ENCODE data around the gene NUDT19. TPM values are rescaled to one million over a fixed set of nuclear protein-coding genes. Genes with fewer than 3 reads are reported as not detected.
"Not testable (repeated sequence)": the region's sequence is repeated elsewhere in the genome, so short reads cannot be mapped to it uniquely, and the experiment has no call there.

Gene NUDT19
- total RNA-seq, 4 donors from 2014 or later, result 5.4 to 13.3 (median 9.0) TPM

DNA sequence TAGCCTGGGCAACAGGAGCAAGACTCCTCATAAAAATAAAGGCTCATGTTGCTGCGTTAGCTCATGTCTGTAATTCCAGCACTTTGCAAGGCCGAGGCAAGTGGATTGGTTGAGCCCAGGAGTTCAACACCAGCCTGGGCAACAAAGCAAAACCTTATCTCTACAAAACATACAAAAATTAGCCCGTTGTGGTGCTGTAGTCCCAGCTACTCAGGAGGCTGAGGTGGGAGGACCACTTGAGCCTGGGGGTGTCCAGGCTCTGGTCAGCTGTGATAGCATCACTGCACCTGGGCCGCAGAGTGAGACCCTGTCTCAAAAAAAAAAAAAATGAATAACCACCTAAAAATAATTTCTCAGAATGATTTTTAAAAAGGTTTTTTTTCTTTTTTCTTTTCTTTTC lies 3.9 kb upstream of the NUDT19 start:
- intact Hi-C loops (cut with DNase I), result no loop called here
- H3K36me3 ChIP-seq, result peaks cover 0 to 4% (median 0%) of the 10 kb centered on the region in 4 donors
- TF ChIP-seq EP300 (IDR thresholded peaks at IDR 0.05) (no peak), POLR2A (IDR thresholded peaks at IDR 0.05; ENCODE audit: low read depth) (no peak), POLR2AphosphoS5 (IDR thresholded peaks at IDR 0.05) (no peak)
- WGBS, result 97% methylated on average over 2 of the region's 4 CpGs
- DNase-seq (ENCODE audit: extremely low spot score), result no peak
- no peaks in the 10 kb centered on the region for H3K27me3 ChIP-seq
- no peak overlapping the region for H3K27ac ChIP-seq (replicated peaks in 1 of 4)
- H3K4me1 ChIP-seq, result peaks cover 5 to 18% (median 16%) of the 10 kb centered on the region in 4 donors
- no peak overlapping the region for H3K4me3 ChIP-seq
- H3K9me3 ChIP-seq, result no peaks in the 10 kb centered on the region

DNA sequence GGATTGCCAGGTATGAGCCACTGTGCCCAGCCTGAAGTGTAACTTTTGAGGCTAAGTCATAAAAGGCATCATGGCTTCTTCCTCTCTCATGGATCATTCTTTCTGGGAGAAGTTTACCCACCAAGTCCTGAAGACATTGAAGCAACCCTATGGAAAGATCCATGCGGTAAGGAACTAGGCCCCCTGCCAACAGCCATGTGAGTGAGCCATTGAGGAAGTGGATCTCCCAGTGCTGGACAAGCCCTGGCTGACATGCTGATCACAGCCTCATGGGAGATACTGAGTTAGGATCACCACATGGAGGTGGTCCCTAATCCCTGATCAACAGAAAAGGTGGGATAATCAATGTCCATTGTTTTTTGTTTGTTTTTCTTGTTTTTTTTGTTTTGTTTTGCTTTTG lies 3.3 kb upstream of the NUDT19 start:
- intact Hi-C loops (cut with DNase I), result no loop called here
- peaks cover 0 to 4% (median 0%) of the 10 kb centered on the region in 4 donors for H3K36me3 ChIP-seq
- H3K4me3 ChIP-seq, result no peak overlapping the region
- TF ChIP-seq POLR2A (IDR thresholded peaks at IDR 0.05; ENCODE audit: low read depth), result no peak
- TF ChIP-seq POLR2AphosphoS5 (IDR thresholded peaks at IDR 0.05), result no peak
- TF ChIP-seq EP300 (IDR thresholded peaks at IDR 0.05), result no peak
- TF ChIP-seq, protein P1, sequence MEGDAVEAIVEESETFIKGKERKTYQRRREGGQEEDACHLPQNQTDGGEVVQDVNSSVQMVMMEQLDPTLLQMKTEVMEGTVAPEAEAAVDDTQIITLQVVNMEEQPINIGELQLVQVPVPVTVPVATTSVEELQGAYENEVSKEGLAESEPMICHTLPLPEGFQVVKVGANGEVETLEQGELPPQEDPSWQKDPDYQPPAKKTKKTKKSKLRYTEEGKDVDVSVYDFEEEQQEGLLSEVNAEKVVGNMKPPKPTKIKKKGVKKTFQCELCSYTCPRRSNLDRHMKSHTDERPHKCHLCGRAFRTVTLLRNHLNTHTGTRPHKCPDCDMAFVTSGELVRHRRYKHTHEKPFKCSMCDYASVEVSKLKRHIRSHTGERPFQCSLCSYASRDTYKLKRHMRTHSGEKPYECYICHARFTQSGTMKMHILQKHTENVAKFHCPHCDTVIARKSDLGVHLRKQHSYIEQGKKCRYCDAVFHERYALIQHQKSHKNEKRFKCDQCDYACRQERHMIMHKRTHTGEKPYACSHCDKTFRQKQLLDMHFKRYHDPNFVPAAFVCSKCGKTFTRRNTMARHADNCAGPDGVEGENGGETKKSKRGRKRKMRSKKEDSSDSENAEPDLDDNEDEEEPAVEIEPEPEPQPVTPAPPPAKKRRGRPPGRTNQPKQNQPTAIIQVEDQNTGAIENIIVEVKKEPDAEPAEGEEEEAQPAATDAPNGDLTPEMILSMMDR (IDR thresholded peaks at IDR 0.05), result no peak
- no peaks in the 10 kb centered on the region for H3K27me3 ChIP-seq
- H3K27ac ChIP-seq (replicated peaks in 1 of 4), result no peak overlapping the region
- H3K9me3 ChIP-seq, result no peaks in the 10 kb centered on the region
- peaks cover 12 to 24% (median 22%) of the 10 kb centered on the region in 4 donors for H3K4me1 ChIP-seq
- WGBS, result 73% methylated on average over 1 of the region's 1 CpG
- no peak for DNase-seq (ENCODE audit: extremely low spot score)

- intact Hi-C loops (cut with DNase I), result no loop called here
- H3K4me1 ChIP-seq, result peaks cover 33 to 60% (median 56%) of the 10 kb centered on the region in 4 donors
- no peaks in the 10 kb centered on the region for H3K9me3 ChIP-seq
- H3K27ac ChIP-seq (replicated peaks in 1 of 4), result peak overlapping the region; percentile 79 to 93 (median 86)
- 0% methylated on average over 2 of the region's 93 CpGs for WGBS
- peak overlapping the region; percentile 72 to 90 (median 88) for H3K4me3 ChIP-seq
- H3K36me3 ChIP-seq, result peaks cover 0 to 6% (median 0%) of the 10 kb centered on the region in 4 donors
- TF ChIP-seq EP300 (IDR thresholded peaks at IDR 0.05), result no peak
- TF ChIP-seq POLR2AphosphoS5 (IDR thresholded peaks at IDR 0.05), result peak in 1 of 2 donors; percentile 50
- no peaks in the 10 kb centered on the region for H3K27me3 ChIP-seq
- no peak for DNase-seq (ENCODE audit: extremely low spot score)
Measured at GRCh38 chr19:32691952-32692726, 518 bp downstream of the NUDT19 start.

- no peaks in the 10 kb centered on the region for H3K27me3 ChIP-seq
- H3K27ac ChIP-seq (replicated peaks in 1 of 4), result peak overlapping the region; percentile 79 to 93 (median 86)
- H3K4me1 ChIP-seq, result peaks cover 33 to 61% (median 56%) of the 10 kb centered on the region in 4 donors
- WGBS, result 58% methylated on average over 3 of the region's 7 CpGs
- H3K36me3 ChIP-seq, result peaks cover 0 to 6% (median 0%) of the 10 kb centered on the region in 4 donors
- no peak for TF ChIP-seq EP300 (IDR thresholded peaks at IDR 0.05)
- TF ChIP-seq POLR2AphosphoS5 (IDR thresholded peaks at IDR 0.05), result no peak
- no peak for TF ChIP-seq POLR2A (IDR thresholded peaks at IDR 0.05; ENCODE audit: low read depth)
- TF ChIP-seq, protein P1 (IDR thresholded peaks at IDR 0.05), result no peak
- intact Hi-C loops (cut with DNase I), result no loop called here
- H3K9me3 ChIP-seq, result no peaks in the 10 kb centered on the region
- DNase-seq (ENCODE audit: extremely low spot score), result no peak
- H3K4me3 ChIP-seq, result peak overlapping the region; percentile 72 to 90 (median 88)
Measured at GRCh38 chr19:32692727-32693061, 1.1 kb downstream of the NUDT19 start.

DNA sequence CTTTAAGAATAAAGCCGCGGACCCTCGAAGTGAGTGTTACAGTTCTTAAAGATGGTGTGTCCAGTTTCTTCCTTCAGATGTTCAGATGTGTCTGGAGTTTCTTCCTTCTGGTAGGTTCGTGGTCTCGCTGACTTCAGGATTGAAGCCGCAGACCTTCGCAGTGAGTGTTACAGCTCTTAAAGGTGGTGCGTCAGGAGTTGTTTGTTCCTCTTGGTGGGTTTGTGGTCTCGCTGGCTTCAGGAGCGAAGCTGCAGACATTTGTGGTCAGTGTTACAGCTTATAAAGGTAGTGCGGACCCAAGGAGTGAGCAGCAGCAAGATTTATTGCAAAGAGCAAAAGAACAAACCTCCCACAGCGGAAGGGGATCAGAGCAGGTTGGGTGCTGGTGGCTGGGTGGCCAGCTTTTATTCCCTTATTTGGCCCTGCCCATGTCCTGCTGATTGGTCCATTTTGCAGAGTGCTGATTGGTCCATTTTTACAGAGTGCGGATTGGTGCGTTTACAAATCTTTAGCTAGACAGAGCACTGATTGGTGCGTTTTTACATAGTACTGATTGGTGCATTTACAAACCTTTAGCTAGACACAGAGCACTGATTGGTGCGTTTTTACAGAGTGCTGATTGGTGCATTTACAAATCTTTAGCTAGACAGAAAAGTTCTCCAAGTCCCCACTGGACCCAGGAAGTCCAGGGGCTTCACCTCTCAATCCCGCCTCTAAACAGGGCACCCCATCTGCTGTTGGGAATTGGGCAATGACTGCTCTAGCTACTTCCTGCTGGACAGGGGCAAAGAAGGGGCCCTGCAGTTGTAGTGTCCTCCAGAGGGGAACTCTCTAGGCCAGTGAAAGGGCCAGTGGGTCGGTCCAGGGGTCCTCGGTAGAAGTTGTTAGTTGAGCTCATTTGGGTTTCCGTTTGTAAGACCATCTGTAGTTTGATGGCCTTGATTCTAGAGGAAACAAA lies 1.8 kb downstream of the NUDT19 start:
- WGBS, result 89% methylated on average over 17 of the region's 20 CpGs

DNA sequence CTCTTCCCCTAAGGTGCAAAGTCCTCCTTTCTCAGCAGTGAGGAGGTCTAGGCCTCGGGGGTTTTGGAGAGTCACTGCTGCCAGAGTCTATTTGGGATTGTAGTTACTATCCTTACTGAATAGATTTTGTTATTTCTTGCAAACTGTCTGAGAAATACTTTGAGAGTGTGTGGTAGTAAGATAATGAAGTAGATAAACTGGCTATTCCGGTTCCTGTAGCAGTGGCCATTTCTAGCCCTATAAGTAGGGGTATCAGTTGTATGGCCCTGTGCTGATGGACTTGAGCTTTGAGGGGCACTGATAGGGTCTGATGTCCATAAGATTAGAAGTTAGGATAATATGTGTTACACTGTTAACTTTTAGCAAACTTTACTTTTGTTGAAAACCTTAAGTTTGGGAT lies 2.7 kb downstream of the NUDT19 start:
- H3K27me3 ChIP-seq; H3K9me3 ChIP-seq; DNase-seq (ENCODE audit: extremely low spot score); H3K27ac ChIP-seq (replicated peaks in 1 of 4); intact Hi-C loops (cut with DNase I): not testable (repeated sequence)
- H3K36me3 ChIP-seq, result peaks cover 3 to 14% (median 11%) of the 10 kb centered on the region in 4 donors
- H3K4me1 ChIP-seq, result peaks cover 33 to 61% (median 56%) of the 10 kb centered on the region in 4 donors
- H3K4me3 ChIP-seq, result peak overlapping the region in 1 of 4 donors; percentile 89
- 91% methylated on average over 2 of the region's 2 CpGs for WGBS

More for the DNA sequence above, 1.8 kb downstream of the NUDT19 start:
- DNase-seq (ENCODE audit: extremely low spot score); H3K36me3 ChIP-seq; intact Hi-C loops (cut with DNase I); H3K9me3 ChIP-seq; H3K27ac ChIP-seq (replicated peaks in 1 of 4); H3K27me3 ChIP-seq: not testable (repeated sequence)
- peak overlapping the region; percentile 72 to 90 (median 88) for H3K4me3 ChIP-seq
- peaks cover 33 to 61% (median 56%) of the 10 kb centered on the region in 4 donors for H3K4me1 ChIP-seq

DNA sequence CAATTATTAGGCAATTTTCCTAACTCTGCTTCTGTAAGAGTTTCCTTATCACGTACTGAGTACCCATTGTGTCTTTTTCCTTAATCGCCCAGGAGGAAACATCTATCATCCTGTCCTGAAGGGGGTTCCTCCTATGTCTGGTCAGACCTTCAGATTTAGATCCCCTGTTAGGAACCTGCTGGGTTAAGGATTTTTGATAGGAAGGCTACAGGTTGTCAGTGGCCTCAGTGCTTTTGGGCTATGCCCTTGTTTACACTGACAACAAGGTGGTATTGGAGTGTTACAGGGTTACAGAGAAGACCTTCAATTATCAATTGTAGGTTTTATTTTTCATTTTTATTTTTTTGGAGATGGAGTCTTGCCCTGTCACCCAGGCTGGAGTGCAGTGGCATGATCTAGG lies 3.2 kb downstream of the NUDT19 start:
- intact Hi-C loops (cut with DNase I); H3K27ac ChIP-seq (replicated peaks in 1 of 4): not testable (repeated sequence)

GRCh38 chr19:32695506-32695905 lies 3.9 kb downstream of the NUDT19 start:
- H3K27me3 ChIP-seq; H3K9me3 ChIP-seq; DNase-seq (ENCODE audit: extremely low spot score); intact Hi-C loops (cut with DNase I); H3K4me3 ChIP-seq; H3K27ac ChIP-seq (replicated peaks in 1 of 4): not testable (repeated sequence)
- peaks cover 6 to 24% (median 23%) of the 10 kb centered on the region in 4 donors for H3K36me3 ChIP-seq
- H3K4me1 ChIP-seq, result peaks cover 33 to 60% (median 55%) of the 10 kb centered on the region in 4 donors
- WGBS, result 65% methylated on average over 6 of the region's 6 CpGs

More for the DNA sequence above, 3.2 kb downstream of the NUDT19 start:
- WGBS, result 51% methylated on average over 2 of the region's 2 CpGs
- Histone ChIP-seq H3K4me1 (peaks cover 33 to 61% (median 56%) of the 10 kb centered on the region in 4 donors), H3K36me3 (peaks cover 6 to 18% (median 17%) of the 10 kb centered on the region in 4 donors)
- not testable (repeated sequence) for DNase-seq (ENCODE audit: extremely low spot score); H3K4me3 ChIP-seq; H3K27me3 ChIP-seq; H3K9me3 ChIP-seq

DNA sequence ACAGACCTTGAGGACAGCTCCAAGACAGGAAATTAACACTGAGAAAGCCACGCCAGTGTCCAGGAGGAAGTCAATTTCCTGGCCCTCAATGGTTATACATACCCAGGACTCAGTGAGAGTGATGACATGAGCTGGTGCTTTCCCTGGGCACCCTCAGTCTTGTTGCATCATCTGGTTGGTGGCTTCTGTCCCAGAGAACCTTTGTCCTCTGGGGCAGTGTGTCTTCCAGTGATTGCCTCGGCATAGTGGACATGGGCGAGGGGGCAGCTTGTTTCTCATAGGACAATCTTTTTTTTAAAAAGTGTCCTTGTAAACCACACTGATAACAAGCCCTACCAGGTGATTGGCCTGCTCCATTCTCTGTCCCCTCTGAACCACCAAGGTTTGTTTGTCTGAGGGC lies 5.2 kb downstream of the NUDT19 start:
- peaks cover 6 to 25% (median 25%) of the 10 kb centered on the region in 4 donors for H3K36me3 ChIP-seq
- WGBS, result 92% methylated on average over 3 of the region's 3 CpGs
- not testable (repeated sequence) for H3K27ac ChIP-seq (replicated peaks in 1 of 4)

More for the DNA sequence above, 5.2 kb downstream of the NUDT19 start:
- H3K9me3 ChIP-seq; H3K27me3 ChIP-seq; intact Hi-C loops (cut with DNase I); DNase-seq (ENCODE audit: extremely low spot score); H3K4me3 ChIP-seq: not testable (repeated sequence)
- peaks cover 28 to 50% (median 47%) of the 10 kb centered on the region in 4 donors for H3K4me1 ChIP-seq

Data from esophagus muscularis mucosa (tissue), 4 donors.